ENCODE data around the gene STK32A. TPM values are rescaled to one million over a fixed set of nuclear protein-coding genes. Genes with fewer than 3 reads are reported as not detected.

The STK32A gene
- total RNA-seq, 2 donors from 2014 or later = 6.6 to 9.1 TPM

DNA sequence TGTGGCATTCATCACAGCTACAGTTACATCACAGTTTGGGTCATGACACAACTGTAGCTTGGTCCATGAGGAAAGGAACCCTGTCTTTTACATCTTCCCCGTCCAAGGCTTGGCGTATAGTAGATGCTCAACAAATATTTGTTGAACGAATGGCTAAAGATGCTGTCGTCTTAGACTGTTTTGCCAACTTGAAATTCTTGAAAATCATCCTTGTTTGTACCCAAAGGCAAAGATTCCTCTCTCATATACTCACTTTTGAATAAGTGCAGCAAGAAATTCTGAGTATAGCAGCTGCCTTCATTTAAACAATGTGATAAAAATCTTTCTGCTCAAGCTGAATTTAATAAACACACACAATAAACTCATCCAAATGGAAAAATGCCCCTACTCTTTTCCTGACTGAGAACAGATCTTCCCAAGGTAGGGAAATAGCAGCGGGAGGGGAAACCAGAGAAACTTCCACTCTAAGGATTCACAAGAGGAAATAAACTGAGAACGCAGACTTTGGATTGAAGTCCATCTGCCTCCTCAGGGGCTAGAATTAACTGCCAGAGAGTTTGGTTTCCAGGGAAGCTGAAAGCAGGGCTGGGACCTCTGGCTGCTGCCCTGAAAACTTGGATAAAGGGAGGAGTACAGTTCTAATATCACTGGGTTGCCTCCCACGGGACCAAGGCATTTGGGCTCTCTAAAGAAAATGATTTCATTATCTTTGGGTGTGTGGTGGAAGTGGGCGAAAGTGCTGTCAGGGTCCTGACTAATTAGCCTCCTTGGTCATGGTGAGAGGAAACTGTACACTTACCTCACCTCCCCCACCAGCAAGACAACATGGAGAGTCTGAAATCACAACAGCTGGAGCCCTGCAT is 175.9 kb downstream of the STK32A start:
- WGBS, 2 donors = 67 to 75% methylated on average over 8 of the region's 8 CpGs
- Histone ChIP-seq H3K9me3 (no peaks in the 10 kb centered on the region), H3K36me3 (replicated peaks in 1 of 2; ENCODE audit: insufficient read depth in 1 of 2, low read depth in 2 of 2) (no peaks in the 10 kb centered on the region), H3K27ac (no peak overlapping the region), H3K4me1 (no peaks in the 10 kb centered on the region), H3K4me3 (no peak overlapping the region), H3K27me3 (no peaks in the 10 kb centered on the region)
- DNase-seq = no peak
- intact Hi-C loops (cut with DNase I) = no loop called here
- TF ChIP-seq POLR2A (IDR thresholded peaks at IDR 0.05) = no peak
- TF ChIP-seq, protein P1, sequence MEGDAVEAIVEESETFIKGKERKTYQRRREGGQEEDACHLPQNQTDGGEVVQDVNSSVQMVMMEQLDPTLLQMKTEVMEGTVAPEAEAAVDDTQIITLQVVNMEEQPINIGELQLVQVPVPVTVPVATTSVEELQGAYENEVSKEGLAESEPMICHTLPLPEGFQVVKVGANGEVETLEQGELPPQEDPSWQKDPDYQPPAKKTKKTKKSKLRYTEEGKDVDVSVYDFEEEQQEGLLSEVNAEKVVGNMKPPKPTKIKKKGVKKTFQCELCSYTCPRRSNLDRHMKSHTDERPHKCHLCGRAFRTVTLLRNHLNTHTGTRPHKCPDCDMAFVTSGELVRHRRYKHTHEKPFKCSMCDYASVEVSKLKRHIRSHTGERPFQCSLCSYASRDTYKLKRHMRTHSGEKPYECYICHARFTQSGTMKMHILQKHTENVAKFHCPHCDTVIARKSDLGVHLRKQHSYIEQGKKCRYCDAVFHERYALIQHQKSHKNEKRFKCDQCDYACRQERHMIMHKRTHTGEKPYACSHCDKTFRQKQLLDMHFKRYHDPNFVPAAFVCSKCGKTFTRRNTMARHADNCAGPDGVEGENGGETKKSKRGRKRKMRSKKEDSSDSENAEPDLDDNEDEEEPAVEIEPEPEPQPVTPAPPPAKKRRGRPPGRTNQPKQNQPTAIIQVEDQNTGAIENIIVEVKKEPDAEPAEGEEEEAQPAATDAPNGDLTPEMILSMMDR (IDR thresholded peaks at IDR 0.05) = no peak
- no peak for ATAC-seq

DNA sequence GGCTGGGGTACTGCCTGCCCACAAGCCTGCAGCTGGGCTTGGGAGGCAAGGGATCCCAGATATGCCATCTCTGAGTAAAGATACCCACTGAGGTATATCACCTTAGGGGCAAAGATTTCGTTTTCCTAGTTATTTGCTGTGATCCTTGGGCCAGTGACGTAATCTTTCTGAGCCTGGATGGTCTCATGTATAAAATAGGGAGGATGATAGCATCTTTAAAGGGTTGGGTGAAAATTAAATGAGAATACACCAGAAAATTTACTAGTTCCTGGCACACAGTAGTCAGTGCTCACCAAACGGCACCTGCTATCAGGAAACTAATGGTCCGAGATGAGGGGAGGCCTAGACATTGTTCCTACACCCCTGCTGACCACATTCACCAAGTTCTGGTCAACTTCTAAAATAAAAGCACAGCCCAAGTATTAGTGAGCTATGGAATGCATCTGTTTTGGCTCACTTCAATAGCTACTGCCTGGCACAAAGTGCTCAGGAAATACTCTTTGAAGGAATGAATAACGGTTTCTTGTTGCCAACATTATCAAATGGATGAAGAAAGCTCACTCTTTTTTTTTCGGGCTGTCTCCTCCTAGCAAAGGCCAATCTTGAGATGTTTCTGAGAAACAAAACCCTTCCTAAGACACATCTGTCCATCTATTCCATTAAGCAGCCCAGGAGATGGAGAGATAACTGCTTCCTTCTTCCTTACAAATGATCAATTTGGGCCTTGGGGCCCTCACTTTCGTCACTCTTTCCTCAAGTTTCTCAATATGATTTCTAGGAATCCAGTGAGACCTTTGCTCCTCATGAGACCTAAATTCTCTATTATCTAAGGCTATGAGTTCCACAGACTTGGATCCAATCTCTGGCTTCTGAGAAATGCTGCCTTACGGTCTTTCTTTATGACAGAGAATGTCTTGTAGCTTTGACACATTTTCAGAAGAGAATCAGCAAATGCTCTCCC is 176.8 kb downstream of the STK32A start:
- Histone ChIP-seq H3K27ac (no peak overlapping the region), H3K36me3 (replicated peaks in 1 of 2; ENCODE audit: insufficient read depth in 1 of 2, low read depth in 2 of 2) (no peaks in the 10 kb centered on the region), H3K4me3 (no peak overlapping the region), H3K9me3 (no peaks in the 10 kb centered on the region), H3K27me3 (no peaks in the 10 kb centered on the region), H3K4me1 (no peaks in the 10 kb centered on the region)
- no peak for TF ChIP-seq POLR2A (IDR thresholded peaks at IDR 0.05)
- TF ChIP-seq, protein P1 (IDR thresholded peaks at IDR 0.05) = no peak
- DNase-seq = no peak
- intact Hi-C loops (cut with DNase I) = no loop called here
- no peak for ATAC-seq
- 73 to 74% methylated on average over 8 of the region's 8 CpGs for WGBS, 2 donors

DNA sequence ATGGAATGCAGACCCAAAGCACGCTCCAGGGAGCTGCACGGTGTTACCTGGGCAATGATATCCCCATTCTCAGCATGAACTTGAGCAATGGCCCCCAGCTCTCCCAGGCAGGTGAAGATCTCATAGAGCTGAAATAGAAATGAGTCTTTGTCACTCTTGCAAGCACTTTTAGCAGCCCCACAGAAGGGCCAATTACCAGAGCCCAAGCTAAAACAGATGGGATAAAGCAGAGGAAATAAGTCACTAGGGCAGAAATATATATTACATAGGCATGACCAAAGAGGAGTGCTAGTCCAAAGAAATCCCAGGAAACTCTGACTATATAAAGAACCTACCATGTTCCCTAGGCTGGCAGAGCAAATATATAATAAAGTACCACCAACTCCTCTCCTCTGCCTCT is 177.7 kb downstream of the STK32A start:
- no peak for TF ChIP-seq POLR2A (IDR thresholded peaks at IDR 0.05)
- TF ChIP-seq, protein P1 (IDR thresholded peaks at IDR 0.05) = no peak
- intact Hi-C loops (cut with DNase I) = no loop called here
- DNase-seq = no peak
- Histone ChIP-seq H3K27me3 (no peaks in the 10 kb centered on the region), H3K9me3 (no peaks in the 10 kb centered on the region), H3K36me3 (replicated peaks in 1 of 2; ENCODE audit: insufficient read depth in 1 of 2, low read depth in 2 of 2) (no peaks in the 10 kb centered on the region), H3K4me1 (peaks cover 6% of the 10 kb centered on the region), H3K27ac (no peak overlapping the region), H3K4me3 (no peak overlapping the region)
- WGBS, 2 donors = 84 to 85% methylated on average over 2 of the region's 2 CpGs
- no peak for ATAC-seq

GRCh38 chr5:147413266-147413665 is 178.4 kb downstream of the STK32A start:
- no peak for ATAC-seq
- TF ChIP-seq POLR2A (IDR thresholded peaks at IDR 0.05) = no peak
- TF ChIP-seq, protein P1 (IDR thresholded peaks at IDR 0.05) = no peak
- WGBS, 2 donors = 38 to 72% methylated on average over 1 to 3 of the region's 3 CpGs
- intact Hi-C loops (cut with DNase I) = no loop called here
- Histone ChIP-seq H3K36me3 (replicated peaks in 1 of 2; ENCODE audit: insufficient read depth in 1 of 2, low read depth in 2 of 2) (no peaks in the 10 kb centered on the region), H3K4me1 (peaks cover 6% of the 10 kb centered on the region), H3K9me3 (no peaks in the 10 kb centered on the region), H3K27ac (no peak overlapping the region), H3K27me3 (no peaks in the 10 kb centered on the region), H3K4me3 (no peak overlapping the region)
- no peak for DNase-seq
